LNCAP (cell line): ENCODE results near the gene KIAA1210.
A peak's percentile ranks its signal among the peaks of the same experiment; 100 is the strongest.

ENCODE experiments used
- TF ChIP-seq, protein P1 (sequence below): fragments of 450-650 bp; IDR thresholded peaks from 2 replicates; pipeline ENCODE4 v1.5.1; 2017; ENCODE audit warnings: mild to moderate bottlenecking

Gene KIAA1210

DNA sequence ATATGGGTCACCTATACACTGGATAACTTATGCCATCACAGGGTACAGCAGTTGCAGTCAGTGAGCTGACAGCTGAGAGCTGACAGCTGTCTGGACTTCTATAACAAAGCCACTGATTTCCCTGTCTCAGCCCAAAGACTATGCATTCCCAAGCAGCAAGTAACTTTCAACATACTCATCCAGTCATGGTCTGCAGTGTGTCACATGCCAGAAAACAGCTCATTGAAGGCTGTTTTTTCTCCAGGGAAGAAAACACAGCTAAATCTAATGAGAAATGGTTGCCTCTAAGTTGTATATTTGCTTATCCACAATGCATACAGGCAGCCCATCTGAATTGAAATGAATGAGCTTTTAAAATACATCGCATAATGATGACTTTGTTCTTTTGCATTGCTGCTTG lies 6.3 kb downstream of the KIAA1210 start:
- TF ChIP-seq, protein P1, sequence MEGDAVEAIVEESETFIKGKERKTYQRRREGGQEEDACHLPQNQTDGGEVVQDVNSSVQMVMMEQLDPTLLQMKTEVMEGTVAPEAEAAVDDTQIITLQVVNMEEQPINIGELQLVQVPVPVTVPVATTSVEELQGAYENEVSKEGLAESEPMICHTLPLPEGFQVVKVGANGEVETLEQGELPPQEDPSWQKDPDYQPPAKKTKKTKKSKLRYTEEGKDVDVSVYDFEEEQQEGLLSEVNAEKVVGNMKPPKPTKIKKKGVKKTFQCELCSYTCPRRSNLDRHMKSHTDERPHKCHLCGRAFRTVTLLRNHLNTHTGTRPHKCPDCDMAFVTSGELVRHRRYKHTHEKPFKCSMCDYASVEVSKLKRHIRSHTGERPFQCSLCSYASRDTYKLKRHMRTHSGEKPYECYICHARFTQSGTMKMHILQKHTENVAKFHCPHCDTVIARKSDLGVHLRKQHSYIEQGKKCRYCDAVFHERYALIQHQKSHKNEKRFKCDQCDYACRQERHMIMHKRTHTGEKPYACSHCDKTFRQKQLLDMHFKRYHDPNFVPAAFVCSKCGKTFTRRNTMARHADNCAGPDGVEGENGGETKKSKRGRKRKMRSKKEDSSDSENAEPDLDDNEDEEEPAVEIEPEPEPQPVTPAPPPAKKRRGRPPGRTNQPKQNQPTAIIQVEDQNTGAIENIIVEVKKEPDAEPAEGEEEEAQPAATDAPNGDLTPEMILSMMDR, result no peak

DNA sequence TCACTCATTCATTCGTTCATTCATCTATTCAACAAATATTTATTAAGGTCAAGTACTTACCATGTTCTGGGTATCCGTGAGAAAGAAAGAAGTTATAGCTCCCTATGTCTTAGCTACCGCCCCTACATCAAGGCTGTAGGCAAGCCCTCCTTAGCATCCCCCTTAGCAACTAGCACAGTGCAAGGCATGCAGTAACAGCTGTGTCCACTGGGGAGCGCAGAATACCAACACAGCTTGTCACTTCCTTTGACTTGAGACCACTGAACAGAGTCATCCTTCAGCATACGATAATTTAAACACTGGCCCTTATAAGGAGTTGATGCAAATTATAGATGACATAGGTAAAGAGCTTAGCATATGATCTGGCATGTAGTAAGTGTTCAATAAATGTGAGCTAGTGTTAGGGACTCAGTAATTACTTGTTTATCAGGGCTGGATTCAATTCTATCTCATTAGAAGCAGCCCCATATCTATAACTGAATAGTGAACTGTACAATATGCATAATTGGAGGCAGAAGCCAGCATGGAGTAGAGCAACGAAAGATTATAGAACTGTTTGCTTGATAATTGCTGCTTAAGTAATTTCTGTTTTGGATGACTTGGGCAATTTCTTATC lies 8.7 kb downstream of the KIAA1210 start:
- TF ChIP-seq, protein P1, result peak; percentile 68

DNA sequence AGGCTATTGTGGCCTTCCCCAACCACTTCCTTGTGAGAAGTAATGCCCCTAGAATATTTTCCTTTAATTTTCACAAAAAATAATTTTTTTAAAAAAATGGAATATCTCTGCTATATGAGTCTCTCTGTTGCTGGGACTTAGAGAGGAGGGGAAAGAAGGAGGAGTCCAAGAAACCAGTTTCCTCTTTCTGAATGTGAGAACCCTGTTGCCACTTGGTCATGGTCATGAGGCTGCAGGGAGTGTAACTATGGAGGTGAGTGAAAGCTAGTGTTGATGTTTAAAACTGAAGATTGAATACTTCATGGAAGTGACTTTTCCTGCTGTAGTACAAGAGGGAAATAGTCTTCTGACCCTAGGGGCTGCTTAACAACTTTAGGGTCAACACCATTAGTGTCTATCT lies 20.4 kb downstream of the KIAA1210 start:
- TF ChIP-seq, protein P1, result no peak

DNA sequence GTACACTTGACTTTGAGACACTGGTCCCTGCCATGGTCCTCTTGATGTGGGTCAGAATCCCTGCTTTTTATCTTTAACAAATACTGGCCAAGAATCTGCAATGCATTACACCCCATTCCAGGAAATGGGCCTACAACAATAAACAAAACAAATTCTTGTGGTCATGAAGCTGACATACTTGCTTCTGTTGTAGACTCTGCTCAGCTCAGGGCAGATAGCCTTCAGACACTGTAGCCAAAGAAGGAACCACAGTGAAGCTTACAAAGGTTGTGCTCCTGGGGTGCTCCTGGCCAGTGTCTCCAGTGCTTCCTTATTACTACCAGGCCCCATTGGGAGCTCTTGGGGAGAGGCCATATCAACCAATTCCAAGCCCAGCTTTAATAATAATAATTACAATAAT lies 21.8 kb downstream of the KIAA1210 start:
- TF ChIP-seq, protein P1, result no peak

DNA sequence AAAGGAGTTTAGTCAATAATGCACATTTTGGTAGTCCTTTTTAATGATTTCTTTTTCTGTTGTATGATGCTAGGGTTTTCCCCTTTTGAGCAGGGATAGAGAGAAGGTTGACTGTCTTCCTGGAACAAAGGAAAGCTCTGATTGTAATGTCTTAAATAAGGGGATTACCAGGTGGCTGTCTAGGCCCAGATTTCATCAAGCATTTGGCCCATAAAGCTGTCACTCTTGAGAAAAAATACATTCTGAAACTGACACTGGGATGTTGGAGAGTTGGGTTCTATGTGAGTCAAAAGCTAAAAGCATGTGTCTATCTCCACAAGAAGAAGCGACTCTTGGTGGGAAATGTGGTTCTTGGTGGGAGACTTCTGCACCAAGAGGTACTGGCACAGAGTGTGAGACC lies 26.4 kb downstream of the KIAA1210 start:
- TF ChIP-seq, protein P1, result no peak

DNA sequence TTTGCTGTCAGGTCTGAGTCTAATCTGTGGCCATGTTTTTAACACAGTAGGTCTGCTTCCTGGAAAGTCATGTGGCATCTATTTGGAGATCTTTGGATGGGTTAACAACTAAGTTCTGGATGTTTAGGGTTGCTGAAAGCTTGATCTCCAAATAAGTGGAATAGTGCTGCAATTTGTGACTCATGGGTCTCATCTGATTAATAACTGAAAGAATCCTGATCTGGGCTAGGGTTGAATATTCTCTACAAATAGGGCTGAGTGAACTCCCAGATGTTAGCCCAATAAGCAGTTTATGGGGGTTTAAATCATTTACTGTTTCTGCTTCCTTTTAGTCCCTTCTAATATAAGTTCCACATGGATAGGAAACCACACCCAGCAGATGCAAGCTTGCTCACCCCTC lies 31.7 kb downstream of the KIAA1210 start:
- TF ChIP-seq, protein P1, result no peak

DNA sequence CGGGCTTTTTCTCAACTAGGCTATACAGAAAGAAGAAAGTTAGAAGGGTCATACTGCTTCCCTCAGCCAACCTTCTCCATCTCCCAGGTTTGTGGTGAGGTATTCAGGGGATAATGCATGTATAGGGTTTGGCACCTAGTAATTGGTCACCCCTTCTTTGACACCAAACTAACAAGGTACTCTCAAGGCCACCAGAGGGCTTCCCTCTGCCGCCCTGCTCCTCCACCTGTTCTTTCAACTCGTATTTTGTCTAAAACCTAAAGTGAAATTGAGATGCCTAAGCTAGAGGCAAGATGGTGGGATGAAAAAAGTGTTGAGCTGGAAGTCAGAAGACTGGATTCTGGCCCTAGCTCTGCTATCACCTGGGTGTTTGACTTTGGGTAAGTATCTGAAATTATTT lies 32.8 kb downstream of the KIAA1210 start:
- TF ChIP-seq, protein P1, result no peak
